Suprapubic skin (tissue), 3 donors: ENCODE data around the gene ATP13A3.

Experiments used
- CTCF ChIP-seq, 2 donors: fragments of 200-600 bp in 1 of 2; fragments of 450-650 bp in 1 of 2; sonication (generic) in 1 of 2; IDR thresholded peaks; one replicate each; pipeline ENCODE4 v1.5.1; 2016 to 2019; ENCODE audit warnings: antibody characterized with exemption in 2 of 2, mild to moderate bottlenecking in 1 of 2, moderate library complexity in 1 of 2
- EP300 ChIP-seq: sonication (generic); formaldehyde crosslinking; IDR thresholded peaks from one replicate; pipeline ENCODE4 v1.6.1; 2017; ENCODE audit warnings: antibody characterized with exemption

GRCh38 chr3:194465920-194466570, 20.8 kb downstream of the ATP13A3 start:
- TF ChIP-seq CTCF (IDR thresholded peaks at IDR 0.05) (no peak), EP300 (no peak)
